ENCODE measurements around the gene KIAA0040. TPM values are rescaled to one million over a fixed set of nuclear protein-coding genes. Genes with fewer than 3 reads are reported as not detected.

KIAA0040 gene
- total RNA-seq, 5 donors from 2014 or later (not counting 1 experiment from before 2014, with no cell fraction given): 33.0 to 60.0 (median 50.5) TPM

GRCh38 chr1:175176246-175176645 lies 16.3 kb downstream of the KIAA0040 start:
- no peak for DNase-seq
- POLR2A ChIA-PET: no interaction called here
- Histone ChIP-seq H3K4me3 (ENCODE audit: control insufficient read depth in 1 of 2, extremely low read depth in 1 of 2, low read length in 1 of 2) (no peak overlapping the region), H3K27me3 (replicated peaks in 1 of 2; ENCODE audit: control insufficient read depth in 2 of 2, extremely low read depth in 1 of 2, insufficient read depth in 2 of 2, low read length in 1 of 2) (no peaks in the 10 kb centered on the region), H3K27ac (ENCODE audit: low read length) (no peak overlapping the region), H3K4me1 (ENCODE audit: control insufficient read depth in 1 of 2, extremely low read depth in 1 of 2, insufficient read depth in 2 of 2, low read length in 2 of 2) (peaks cover 0 to 22% of the 10 kb centered on the region in 2 experiments), H3K9me3 (no peaks in the 10 kb centered on the region), H3K36me3 (ENCODE audit: control insufficient read depth in 2 of 2, extremely low read depth in 1 of 2, insufficient read depth in 1 of 2, low read length in 1 of 2) (peaks cover 5 to 41% of the 10 kb centered on the region in 2 donors)
- Mint-ChIP-seq H3K27me3 (no peaks in the 10 kb centered on the region), H3K36me3 (peaks cover 71% of the 10 kb centered on the region), H3K4me1 (peaks cover 57 to 79% (median 72%) of the 10 kb centered on the region in 3 donors), H3K4me3 (no peak overlapping the region), H3K27ac (no peak overlapping the region), H3K9me3 (no peaks in the 10 kb centered on the region)
- no CpG with 5 or more reads among the region's 1 CpG for WGBS (ENCODE audit: insufficient coverage)
- no peak for ATAC-seq (replicated peaks in 1 of 4)
- CTCF ChIA-PET: interaction anchor here in 1 of 2 donors (1.5 kb wide), 1 partner anchor 21 kb away, joined by 3 read pairs; no protein-coding TSS in a partner anchor

GRCh38 chr1:175174309-175175102 lies 18.1 kb downstream of the KIAA0040 start:
- CTCF ChIA-PET: interaction anchor here (0.6 to 1.9 kb wide), 6 partner anchors 20 to 773 kb away, joined by 3 to 11 read pairs (median 5); no protein-coding TSS in a partner anchor
- H3K9me3 Mint-ChIP-seq: no peaks in the 10 kb centered on the region
- Histone ChIP-seq H3K27me3 (replicated peaks in 1 of 2; ENCODE audit: control insufficient read depth in 2 of 2, extremely low read depth in 1 of 2, insufficient read depth in 2 of 2, low read length in 1 of 2) (no peaks in the 10 kb centered on the region), H3K27ac (ENCODE audit: low read length) (no peak overlapping the region), H3K4me1 (ENCODE audit: control insufficient read depth in 1 of 2, extremely low read depth in 1 of 2, insufficient read depth in 2 of 2, low read length in 2 of 2) (peaks cover 0 to 25% of the 10 kb centered on the region in 2 experiments), H3K36me3 (ENCODE audit: control insufficient read depth in 2 of 2, extremely low read depth in 1 of 2, insufficient read depth in 1 of 2, low read length in 1 of 2) (peaks cover 5 to 50% of the 10 kb centered on the region in 2 donors), H3K9me3 (no peaks in the 10 kb centered on the region), H3K4me3 (ENCODE audit: control insufficient read depth in 1 of 2, extremely low read depth in 1 of 2, low read length in 1 of 2) (no peak overlapping the region)
- H3K27ac Mint-ChIP-seq: peak overlapping the region; percentile 21 to 53
- ATAC-seq (replicated peaks in 1 of 4): peak in 1 of 4 experiments; percentile 55
- H3K36me3 Mint-ChIP-seq: peaks cover 85% of the 10 kb centered on the region
- peaks cover 61 to 82% (median 76%) of the 10 kb centered on the region in 3 donors for H3K4me1 Mint-ChIP-seq
- POLR2A ChIA-PET: interaction anchor here (0.7 to 0.9 kb wide), 2 partner anchors 8 to 838 kb away, joined by 3 read pairs; no protein-coding TSS in a partner anchor
- DNase-seq: peak in 3 of 35 experiments; percentile 2 to 42 (median 5)
- H3K4me3 Mint-ChIP-seq: no peak overlapping the region
- H3K27me3 Mint-ChIP-seq: no peaks in the 10 kb centered on the region
- 68% methylated on average over 3 of the region's 5 CpGs for WGBS (ENCODE audit: insufficient coverage)

GRCh38 chr1:175173531-175173930 lies 19.0 kb downstream of the KIAA0040 start:
- DNase-seq: no peak
- H3K36me3 Mint-ChIP-seq: peaks cover 83% of the 10 kb centered on the region

GRCh38 chr1:175172503-175172902 lies 20.1 kb downstream of the KIAA0040 start:
- Histone ChIP-seq H3K4me3 (ENCODE audit: control insufficient read depth in 1 of 2, extremely low read depth in 1 of 2, low read length in 1 of 2) (no peak overlapping the region), H3K36me3 (ENCODE audit: control insufficient read depth in 2 of 2, extremely low read depth in 1 of 2, insufficient read depth in 1 of 2, low read length in 1 of 2) (peaks cover 8 to 56% of the 10 kb centered on the region in 2 donors), H3K9me3 (no peaks in the 10 kb centered on the region), H3K27me3 (replicated peaks in 1 of 2; ENCODE audit: control insufficient read depth in 2 of 2, extremely low read depth in 1 of 2, insufficient read depth in 2 of 2, low read length in 1 of 2) (no peaks in the 10 kb centered on the region), H3K4me1 (ENCODE audit: control insufficient read depth in 1 of 2, extremely low read depth in 1 of 2, insufficient read depth in 2 of 2, low read length in 2 of 2) (peaks cover 0 to 18% of the 10 kb centered on the region in 2 experiments), H3K27ac (ENCODE audit: low read length) (no peak overlapping the region)
- CTCF ChIA-PET: interaction anchor here in 1 of 2 donors (1.5 kb wide), 1 partner anchor 21 kb away, joined by 4 read pairs; no protein-coding TSS in a partner anchor
- Mint-ChIP-seq H3K36me3 (peaks cover 85% of the 10 kb centered on the region), H3K27ac (no peak overlapping the region), H3K4me1 (peaks cover 65 to 82% (median 68%) of the 10 kb centered on the region in 3 donors), H3K9me3 (no peaks in the 10 kb centered on the region), H3K27me3 (no peaks in the 10 kb centered on the region), H3K4me3 (no peak overlapping the region)
- no peak for DNase-seq
- ATAC-seq (replicated peaks in 1 of 4): no peak
- WGBS (ENCODE audit: insufficient coverage): no CpG with 5 or more reads among the region's 3 CpGs
- POLR2A ChIA-PET: no interaction called here

More at GRCh38 chr1:175173531-175173930, 19.0 kb downstream of the KIAA0040 start:
- peaks cover 61 to 82% (median 73%) of the 10 kb centered on the region in 3 donors for H3K4me1 Mint-ChIP-seq
- H3K27me3 Mint-ChIP-seq: no peaks in the 10 kb centered on the region
- CTCF ChIA-PET: interaction anchor here (0.9 to 1.9 kb wide), 5 partner anchors 19 to 147 kb away, joined by 4 to 11 read pairs (median 7); no protein-coding TSS in a partner anchor
- H3K36me3 ChIP-seq (ENCODE audit: control insufficient read depth in 2 of 2, extremely low read depth in 1 of 2, insufficient read depth in 1 of 2, low read length in 1 of 2): peaks cover 7 to 52% of the 10 kb centered on the region in 2 donors
- H3K27me3 ChIP-seq (replicated peaks in 1 of 2; ENCODE audit: control insufficient read depth in 2 of 2, extremely low read depth in 1 of 2, insufficient read depth in 2 of 2, low read length in 1 of 2): no peaks in the 10 kb centered on the region
- H3K4me3 ChIP-seq (ENCODE audit: control insufficient read depth in 1 of 2, extremely low read depth in 1 of 2, low read length in 1 of 2): no peak overlapping the region
- POLR2A ChIA-PET: interaction anchor here in 1 of 2 donors (0.9 kb wide), 1 partner anchor 9 kb away, joined by 3 read pairs; no protein-coding TSS in a partner anchor
- no peaks in the 10 kb centered on the region for H3K9me3 ChIP-seq
- H3K27ac ChIP-seq (ENCODE audit: low read length): no peak overlapping the region
- ATAC-seq (replicated peaks in 1 of 4): no peak
- peaks cover 0 to 18% of the 10 kb centered on the region in 2 experiments for H3K4me1 ChIP-seq (ENCODE audit: control insufficient read depth in 1 of 2, extremely low read depth in 1 of 2, insufficient read depth in 2 of 2, low read length in 2 of 2)
- no peaks in the 10 kb centered on the region for H3K9me3 Mint-ChIP-seq
- H3K27ac Mint-ChIP-seq: no peak overlapping the region
- WGBS (ENCODE audit: insufficient coverage): 81% methylated on average over 4 of the region's 7 CpGs
- no peak overlapping the region for H3K4me3 Mint-ChIP-seq

- H3K9me3 Mint-ChIP-seq: no peaks in the 10 kb centered on the region
- WGBS (ENCODE audit: insufficient coverage): no CpG with 5 or more reads among the region's 9 CpGs
- Histone ChIP-seq H3K27ac (ENCODE audit: low read length) (no peak overlapping the region), H3K27me3 (replicated peaks in 1 of 2; ENCODE audit: control insufficient read depth in 2 of 2, extremely low read depth in 1 of 2, insufficient read depth in 2 of 2, low read length in 1 of 2) (no peaks in the 10 kb centered on the region), H3K4me3 (ENCODE audit: control insufficient read depth in 1 of 2, extremely low read depth in 1 of 2, low read length in 1 of 2) (no peak overlapping the region), H3K36me3 (ENCODE audit: control insufficient read depth in 2 of 2, extremely low read depth in 1 of 2, insufficient read depth in 1 of 2, low read length in 1 of 2) (peaks cover 3 to 57% of the 10 kb centered on the region in 2 donors), H3K4me1 (ENCODE audit: control insufficient read depth in 1 of 2, extremely low read depth in 1 of 2, insufficient read depth in 2 of 2, low read length in 2 of 2) (peaks cover 0 to 18% of the 10 kb centered on the region in 2 experiments), H3K9me3 (no peaks in the 10 kb centered on the region)
- H3K27ac Mint-ChIP-seq: peak overlapping the region in 1 of 2 donors; percentile 53
- ATAC-seq (replicated peaks in 1 of 4) (no peak), DNase-seq (no peak)
- ChIA-PET CTCF (interaction anchor here (1.0 to 1.5 kb wide), 3 partner anchors 20 to 176 kb away, joined by 3 to 4 read pairs (median 4); no protein-coding TSS in a partner anchor), POLR2A (interaction anchor here in 1 of 2 donors (0.5 kb wide), 1 partner anchor 139 kb away, joined by 4 read pairs; no protein-coding TSS in a partner anchor)
- H3K4me1 Mint-ChIP-seq: peaks cover 64 to 79% (median 77%) of the 10 kb centered on the region in 3 donors
- no peaks in the 10 kb centered on the region for H3K27me3 Mint-ChIP-seq
- peak overlapping the region in 1 of 3 donors; percentile 16 for H3K4me3 Mint-ChIP-seq
- H3K36me3 Mint-ChIP-seq: peaks cover 85% of the 10 kb centered on the region
These were observed 21.3 kb downstream of the KIAA0040 start for GRCh38 chr1:175171036-175171913.
